ENCODE measurements around the gene SEC14L2.

The SEC14L2 gene

GRCh38 chr22:30438559-30438958, 41.7 kb downstream of the SEC14L2 start:
- WGBS (ENCODE audit: extremely low coverage, insufficient coverage, insufficient read length), result no CpG with 5 or more reads among the region's 3 CpGs
- Histone ChIP-seq H2BK5ac (ENCODE audit: low read depth, low read length, poor library complexity) (no peak overlapping the region), H3K4me3 (ENCODE audit: low read depth, low read length) (no peak overlapping the region), H3K4ac (ENCODE audit: low read depth, low read length) (no peak overlapping the region), H3K36me3 (ENCODE audit: control insufficient read depth in 1 of 2, insufficient read depth in 2 of 2, low read length in 2 of 2) (no peaks in the 10 kb centered on the region), H4K91ac (ENCODE audit: low read depth, low read length) (no peak overlapping the region), H3K27me3 (ENCODE audit: insufficient read depth, low read length) (no peaks in the 10 kb centered on the region), H3K79me2 (ENCODE audit: control insufficient read depth, insufficient read depth, low read length, poor library complexity) (no peaks in the 10 kb centered on the region), H3K9me3 (ENCODE audit: insufficient read depth, low read depth, low read length) (peaks cover 5% of the 10 kb centered on the region), H3K27ac (ENCODE audit: low read depth, low read length) (no peak overlapping the region), H4K8ac (ENCODE audit: low read depth, low read length) (no peak overlapping the region), H3K4me1 (ENCODE audit: control insufficient read depth in 1 of 2, insufficient read depth in 2 of 2, low read length in 2 of 2) (no peaks in the 10 kb centered on the region), H3K23ac (ENCODE audit: low read length) (no peak overlapping the region), H2AFZ (ENCODE audit: insufficient read depth, low read length, poor library complexity) (no peak overlapping the region), H3K18ac (ENCODE audit: low read length) (no peak overlapping the region), H4K12ac (ENCODE audit: low read depth, low read length) (no peak overlapping the region), H3K14ac (ENCODE audit: low read length) (no peak overlapping the region), H2BK120ac (ENCODE audit: insufficient read depth, low read length, poor library complexity) (no peak overlapping the region), H2BK12ac (ENCODE audit: low read length) (no peak overlapping the region), H3K79me1 (ENCODE audit: low read length) (no peaks in the 10 kb centered on the region), H2AK5ac (ENCODE audit: low read length) (no peak overlapping the region), H3K9ac (ENCODE audit: low read length) (no peak overlapping the region), H3K4me2 (ENCODE audit: low read length) (no peak overlapping the region)
- DNase-seq, result no peak

- H4K91ac ChIP-seq (ENCODE audit: low read depth, low read length), result no peak overlapping the region
- no peak overlapping the region for H2BK5ac ChIP-seq (ENCODE audit: low read depth, low read length, poor library complexity)
- no peak overlapping the region for H4K12ac ChIP-seq (ENCODE audit: low read depth, low read length)
- H2BK12ac ChIP-seq (ENCODE audit: low read length), result no peak overlapping the region
- no peak overlapping the region for H3K4me2 ChIP-seq (ENCODE audit: low read length)
- DNase-seq, result no peak
- H4K8ac ChIP-seq (ENCODE audit: low read depth, low read length), result no peak overlapping the region
- no peak overlapping the region for H2AK5ac ChIP-seq (ENCODE audit: low read length)
- no peak overlapping the region for H3K4me3 ChIP-seq (ENCODE audit: low read depth, low read length)
- no peak overlapping the region for H3K9ac ChIP-seq (ENCODE audit: low read length)
- no peak overlapping the region for H3K18ac ChIP-seq (ENCODE audit: low read length)
- no peaks in the 10 kb centered on the region for H3K79me2 ChIP-seq (ENCODE audit: control insufficient read depth, insufficient read depth, low read length, poor library complexity)
- no peak overlapping the region for H3K14ac ChIP-seq (ENCODE audit: low read length)
- no peaks in the 10 kb centered on the region for H3K36me3 ChIP-seq (ENCODE audit: control insufficient read depth in 1 of 2, insufficient read depth in 2 of 2, low read length in 2 of 2)
- no peak overlapping the region for H2BK120ac ChIP-seq (ENCODE audit: insufficient read depth, low read length, poor library complexity)
- WGBS (ENCODE audit: extremely low coverage, insufficient coverage, insufficient read length), result no CpG with 5 or more reads among the region's 4 CpGs
- no peaks in the 10 kb centered on the region for H3K27me3 ChIP-seq (ENCODE audit: insufficient read depth, low read length)
- no peaks in the 10 kb centered on the region for H3K79me1 ChIP-seq (ENCODE audit: low read length)
- no peaks in the 10 kb centered on the region for H3K4me1 ChIP-seq (ENCODE audit: control insufficient read depth in 1 of 2, insufficient read depth in 2 of 2, low read length in 2 of 2)
- H3K4ac ChIP-seq (ENCODE audit: low read depth, low read length), result no peak overlapping the region
- no peak overlapping the region for H3K23ac ChIP-seq (ENCODE audit: low read length)
- no peak overlapping the region for H2AFZ ChIP-seq (ENCODE audit: insufficient read depth, low read length, poor library complexity)
- H3K27ac ChIP-seq (ENCODE audit: low read depth, low read length), result no peak overlapping the region
- peaks cover 7% of the 10 kb centered on the region for H3K9me3 ChIP-seq (ENCODE audit: insufficient read depth, low read depth, low read length)
Observed at GRCh38 chr22:30439226-30439625, 42.4 kb downstream of the SEC14L2 start.

GRCh38 chr22:30439836-30440235, 43.0 kb downstream of the SEC14L2 start:
- Histone ChIP-seq H4K91ac (ENCODE audit: low read depth, low read length) (no peak overlapping the region), H4K12ac (ENCODE audit: low read depth, low read length) (no peak overlapping the region), H3K4me2 (ENCODE audit: low read length) (no peak overlapping the region), H2AK5ac (ENCODE audit: low read length) (no peak overlapping the region), H3K4me3 (ENCODE audit: low read depth, low read length) (peak overlapping the region; percentile 1), H3K27ac (ENCODE audit: low read depth, low read length) (no peak overlapping the region), H2BK12ac (ENCODE audit: low read length) (no peak overlapping the region), H2AFZ (ENCODE audit: insufficient read depth, low read length, poor library complexity) (no peak overlapping the region), H3K14ac (ENCODE audit: low read length) (no peak overlapping the region), H3K79me1 (ENCODE audit: low read length) (no peaks in the 10 kb centered on the region), H3K9me3 (ENCODE audit: insufficient read depth, low read depth, low read length) (peaks cover 7% of the 10 kb centered on the region), H3K4ac (ENCODE audit: low read depth, low read length) (no peak overlapping the region), H3K18ac (ENCODE audit: low read length) (no peak overlapping the region), H3K79me2 (ENCODE audit: control insufficient read depth, insufficient read depth, low read length, poor library complexity) (no peaks in the 10 kb centered on the region), H3K4me1 (ENCODE audit: control insufficient read depth in 1 of 2, insufficient read depth in 2 of 2, low read length in 2 of 2) (peaks cover 0 to under 1% of the 10 kb centered on the region in 2 experiments), H2BK120ac (ENCODE audit: insufficient read depth, low read length, poor library complexity) (no peak overlapping the region), H3K36me3 (ENCODE audit: control insufficient read depth in 1 of 2, insufficient read depth in 2 of 2, low read length in 2 of 2) (no peaks in the 10 kb centered on the region), H2BK5ac (ENCODE audit: low read depth, low read length, poor library complexity) (no peak overlapping the region), H4K8ac (ENCODE audit: low read depth, low read length) (no peak overlapping the region), H3K23ac (ENCODE audit: low read length) (no peak overlapping the region), H3K27me3 (ENCODE audit: insufficient read depth, low read length) (no peaks in the 10 kb centered on the region), H3K9ac (ENCODE audit: low read length) (no peak overlapping the region)
- WGBS (ENCODE audit: extremely low coverage, insufficient coverage, insufficient read length), result no CpG with 5 or more reads among the region's 11 CpGs
- DNase-seq, result no peak

- H3K4me1 ChIP-seq (ENCODE audit: control insufficient read depth in 1 of 2, insufficient read depth in 2 of 2, low read length in 2 of 2), result peaks cover 2 to 4% of the 10 kb centered on the region in 2 experiments
- no peak overlapping the region for H4K12ac ChIP-seq (ENCODE audit: low read depth, low read length)
- H3K9me3 ChIP-seq (ENCODE audit: insufficient read depth, low read depth, low read length), result peaks cover 2% of the 10 kb centered on the region
- H4K8ac ChIP-seq (ENCODE audit: low read depth, low read length), result no peak overlapping the region
- DNase-seq, result no peak
- H2BK12ac ChIP-seq (ENCODE audit: low read length), result no peak overlapping the region
- H3K4me3 ChIP-seq (ENCODE audit: low read depth, low read length), result no peak overlapping the region
- H3K27me3 ChIP-seq (ENCODE audit: insufficient read depth, low read length), result no peaks in the 10 kb centered on the region
- H4K91ac ChIP-seq (ENCODE audit: low read depth, low read length), result no peak overlapping the region
- no peak overlapping the region for H2BK120ac ChIP-seq (ENCODE audit: insufficient read depth, low read length, poor library complexity)
- H3K79me2 ChIP-seq (ENCODE audit: control insufficient read depth, insufficient read depth, low read length, poor library complexity), result no peaks in the 10 kb centered on the region
- H2AFZ ChIP-seq (ENCODE audit: insufficient read depth, low read length, poor library complexity), result no peak overlapping the region
- no peak overlapping the region for H3K4ac ChIP-seq (ENCODE audit: low read depth, low read length)
- no peaks in the 10 kb centered on the region for H3K79me1 ChIP-seq (ENCODE audit: low read length)
- no peak overlapping the region for H3K4me2 ChIP-seq (ENCODE audit: low read length)
- no peak overlapping the region for H2BK5ac ChIP-seq (ENCODE audit: low read depth, low read length, poor library complexity)
- H3K9ac ChIP-seq (ENCODE audit: low read length), result no peak overlapping the region
- H3K27ac ChIP-seq (ENCODE audit: low read depth, low read length), result no peak overlapping the region
- H3K23ac ChIP-seq (ENCODE audit: low read length), result no peak overlapping the region
- H3K36me3 ChIP-seq (ENCODE audit: control insufficient read depth in 1 of 2, insufficient read depth in 2 of 2, low read length in 2 of 2), result no peaks in the 10 kb centered on the region
- no CpG with 5 or more reads among the region's 9 CpGs for WGBS (ENCODE audit: extremely low coverage, insufficient coverage, insufficient read length)
- H3K14ac ChIP-seq (ENCODE audit: low read length), result no peak overlapping the region
- no peak overlapping the region for H2AK5ac ChIP-seq (ENCODE audit: low read length)
- H3K18ac ChIP-seq (ENCODE audit: low read length), result no peak overlapping the region
Observed at GRCh38 chr22:30441088-30441487, 44.3 kb downstream of the SEC14L2 start.

Measured in trophoblast cell (in vitro differentiated cells and primary cell).